GM06990 (cell line): ENCODE results near the gene ARHGAP12.
A peak's percentile ranks its signal among the peaks of the same experiment; 100 is the strongest.

Experiments
- DNase-seq: peaks from one replicate; pipeline ENCODE4 v3.0.0-alpha.2; 2011; ENCODE audit not compliant: insufficient read length; ENCODE audit errors: extremely low read depth
- H3K27me3 ChIP-seq: replicated peaks from 2 replicates; pipeline ENCODE4 v1.6.0; 2011; ENCODE audit warnings: low read length; ENCODE audit not compliant: control insufficient read depth, insufficient read depth
- H3K36me3 ChIP-seq: 2 replicates; pipeline ENCODE4 v1.5.1; 2011; ENCODE audit warnings: low read length; ENCODE audit not compliant: control insufficient read depth, insufficient read depth
- H3K4me3 ChIP-seq: replicated peaks from 2 replicates; pipeline ENCODE4 v1.5.1; 2011; ENCODE audit warnings: low read depth, mild to moderate bottlenecking, control low read depth, low read length
- CTCF ChIP-seq: IDR thresholded peaks from 2 replicates; pipeline ENCODE4 v1.5.1; 2011; ENCODE audit warnings: low read length, control low read depth, mild to moderate bottlenecking, inconsistent platforms; ENCODE audit not compliant: insufficient read depth, poor library complexity, severe bottlenecking

Gene ARHGAP12

DNA sequence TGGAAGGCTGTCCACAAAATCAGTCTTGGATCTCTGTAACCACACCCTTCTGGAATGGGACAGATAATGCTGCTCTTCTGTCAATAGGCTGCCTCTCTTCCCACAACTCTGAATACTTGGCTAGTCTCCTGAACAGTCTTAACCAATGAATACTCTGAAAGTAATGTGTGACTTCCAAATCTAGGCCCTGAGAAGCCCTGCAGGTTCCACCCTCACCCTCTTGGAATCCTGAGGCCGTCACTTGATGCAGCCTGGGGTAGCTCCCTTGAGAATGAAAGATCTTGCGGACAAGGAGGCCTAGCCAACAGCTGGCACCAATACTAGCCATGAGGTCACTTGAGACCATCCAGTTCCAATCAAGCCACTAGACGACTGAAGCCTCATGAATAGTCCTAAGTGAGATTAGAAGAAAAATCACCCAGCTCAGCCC is 109.2 kb downstream of the ARHGAP12 start:
- Histone ChIP-seq H3K4me3 (no peak overlapping the region), H3K36me3 (no peaks in the 10 kb centered on the region; the same call in 1 of the 2 replicates), H3K27me3 (no peaks in the 10 kb centered on the region)
- TF ChIP-seq CTCF: no peak
- no peak for DNase-seq

DNA sequence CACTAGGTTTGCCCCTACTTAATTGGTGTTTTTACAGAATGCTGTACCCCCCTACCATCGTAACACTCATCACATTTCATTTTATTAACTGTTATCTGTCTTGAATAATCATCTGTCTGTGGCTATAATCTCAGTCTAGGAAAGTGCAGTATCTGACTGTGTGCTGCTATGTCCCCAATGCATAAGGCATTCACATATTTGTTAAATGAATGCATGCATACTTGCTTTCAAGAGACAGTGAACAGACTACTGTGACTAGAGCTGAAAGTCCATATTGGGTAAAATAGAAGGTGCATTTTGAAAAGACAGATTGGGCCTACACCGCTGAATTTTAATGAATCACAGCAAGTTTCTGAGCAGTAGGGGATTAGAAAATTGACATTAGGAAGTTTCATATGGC is 112.3 kb downstream of the ARHGAP12 start:
- no peak for DNase-seq
- no peaks in the 10 kb centered on the region; the same call in 1 of the 2 replicates for H3K36me3 ChIP-seq

DNA sequence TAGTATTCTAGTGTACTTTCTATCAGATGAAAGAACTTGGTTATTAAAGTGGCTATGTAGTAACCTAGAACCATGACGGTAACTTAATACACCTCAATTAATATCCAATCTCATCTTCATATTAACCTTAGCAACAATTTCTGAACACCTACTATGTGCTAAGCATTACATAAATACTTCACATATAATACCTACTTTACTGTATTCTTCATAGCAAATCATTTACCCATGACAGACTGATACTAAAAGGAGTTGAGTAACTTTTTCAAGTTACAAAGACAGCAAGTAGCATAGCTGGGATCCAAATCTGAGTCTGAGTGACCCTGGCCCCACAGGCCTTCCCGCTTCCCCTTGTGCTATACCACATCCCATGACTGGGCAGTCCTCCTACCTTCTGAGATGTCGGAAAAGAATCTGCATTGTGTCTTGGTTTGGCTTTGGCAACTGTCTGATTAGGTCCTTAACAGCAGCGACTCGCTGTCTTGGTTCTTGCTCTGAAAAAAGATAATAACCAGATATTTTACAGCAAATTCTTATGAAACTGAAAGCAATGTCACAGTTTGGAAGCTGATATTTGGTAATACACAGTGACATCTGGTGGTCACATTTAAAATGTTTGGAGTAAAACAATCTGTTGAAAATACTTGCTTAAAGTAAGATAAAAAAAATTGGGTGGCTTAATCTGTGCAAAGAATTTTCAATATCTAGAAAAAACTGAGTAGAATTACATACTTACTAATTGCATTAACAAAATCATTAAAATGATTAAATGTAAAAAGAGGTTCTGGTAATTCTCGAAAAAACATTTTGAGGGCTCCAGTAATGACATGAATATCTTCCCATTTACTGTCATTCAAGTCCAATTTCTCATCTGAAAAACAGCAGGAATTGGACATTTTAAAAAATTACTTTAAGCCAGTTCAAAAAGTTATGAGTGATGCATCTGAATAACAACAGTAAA is 120.1 kb downstream of the ARHGAP12 start:
- peak; percentile 29 for DNase-seq
- no peaks in the 10 kb centered on the region for H3K36me3 ChIP-seq

More for the DNA sequence above, 112.3 kb downstream of the ARHGAP12 start:
- H3K27me3 ChIP-seq: no peaks in the 10 kb centered on the region
- no peak overlapping the region for H3K4me3 ChIP-seq
- no peak for TF ChIP-seq CTCF

DNA sequence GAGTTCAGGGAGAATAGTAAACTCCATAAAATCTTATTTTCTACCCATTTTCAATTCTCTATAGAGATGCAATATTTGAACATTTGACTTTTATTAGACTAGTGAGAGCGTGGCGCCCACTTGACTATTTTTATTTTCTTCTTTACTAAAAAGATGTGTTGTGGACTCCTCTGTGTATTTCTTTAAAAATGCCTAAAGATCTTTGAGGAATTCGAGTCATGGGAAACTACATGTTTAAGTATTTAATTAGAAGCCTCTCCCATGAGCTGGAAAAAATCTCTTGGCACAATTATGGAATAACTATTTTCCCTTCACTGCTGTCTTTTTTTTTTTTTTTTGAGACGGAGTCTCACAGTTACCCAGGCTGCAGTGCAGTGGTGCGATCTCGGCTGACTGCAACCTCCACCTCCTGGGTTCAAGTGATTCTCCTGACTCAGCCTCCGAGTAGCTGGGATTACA is 124.2 kb downstream of the ARHGAP12 start:
- no peak for TF ChIP-seq CTCF
- Histone ChIP-seq H3K36me3 (no peaks in the 10 kb centered on the region), H3K4me3 (no peak overlapping the region), H3K27me3 (no peaks in the 10 kb centered on the region)
- no peak for DNase-seq

More for the DNA sequence above, 120.1 kb downstream of the ARHGAP12 start:
- no peak for TF ChIP-seq CTCF
- Histone ChIP-seq H3K4me3 (peak overlapping the region; percentile 38), H3K27me3 (no peaks in the 10 kb centered on the region)

DNA sequence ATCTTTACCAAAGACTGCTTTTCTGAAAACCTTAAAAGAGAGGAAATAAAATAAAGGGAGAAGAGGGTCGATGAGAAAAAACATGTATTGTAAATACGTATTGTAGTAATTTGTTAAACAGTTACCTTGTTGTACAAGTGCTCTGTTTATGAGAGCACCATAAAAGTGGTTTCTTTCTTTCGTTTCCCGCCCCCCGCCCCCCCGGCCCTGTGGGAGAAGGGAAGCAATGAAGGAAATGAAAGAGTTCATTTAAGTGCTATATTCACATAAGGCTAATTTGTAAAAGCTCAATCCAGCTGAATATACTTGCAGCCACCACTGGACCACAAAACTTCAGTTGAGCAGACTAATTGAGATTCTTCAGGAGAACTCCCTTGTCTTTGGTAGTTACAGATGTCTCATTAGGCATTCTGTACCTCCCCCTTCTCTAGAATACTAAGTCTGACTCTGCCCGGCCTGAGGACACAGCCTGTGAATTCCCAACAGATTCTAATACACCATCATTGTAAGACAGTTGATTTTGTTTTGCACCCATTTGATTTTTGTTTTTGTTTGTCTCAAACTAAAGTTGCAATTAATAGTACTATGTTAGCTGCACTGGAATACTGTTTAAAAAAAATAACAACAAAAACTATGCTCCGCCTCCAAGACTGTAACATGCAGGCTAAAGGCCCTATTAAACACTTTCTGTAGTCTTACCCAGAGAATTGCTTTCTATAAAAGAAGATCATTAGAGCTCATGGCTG is 124.9 kb downstream of the ARHGAP12 start:
- Histone ChIP-seq H3K36me3 (no peaks in the 10 kb centered on the region), H3K4me3 (no peak overlapping the region), H3K27me3 (no peaks in the 10 kb centered on the region)
- TF ChIP-seq CTCF: no peak
- no peak for DNase-seq
